ENCODE measurements around the gene BCL7C.
"Not testable (repeated sequence)": the region's sequence is repeated elsewhere in the genome, so short reads cannot be mapped to it uniquely, and the experiment has no call there.

Gene BCL7C

DNA sequence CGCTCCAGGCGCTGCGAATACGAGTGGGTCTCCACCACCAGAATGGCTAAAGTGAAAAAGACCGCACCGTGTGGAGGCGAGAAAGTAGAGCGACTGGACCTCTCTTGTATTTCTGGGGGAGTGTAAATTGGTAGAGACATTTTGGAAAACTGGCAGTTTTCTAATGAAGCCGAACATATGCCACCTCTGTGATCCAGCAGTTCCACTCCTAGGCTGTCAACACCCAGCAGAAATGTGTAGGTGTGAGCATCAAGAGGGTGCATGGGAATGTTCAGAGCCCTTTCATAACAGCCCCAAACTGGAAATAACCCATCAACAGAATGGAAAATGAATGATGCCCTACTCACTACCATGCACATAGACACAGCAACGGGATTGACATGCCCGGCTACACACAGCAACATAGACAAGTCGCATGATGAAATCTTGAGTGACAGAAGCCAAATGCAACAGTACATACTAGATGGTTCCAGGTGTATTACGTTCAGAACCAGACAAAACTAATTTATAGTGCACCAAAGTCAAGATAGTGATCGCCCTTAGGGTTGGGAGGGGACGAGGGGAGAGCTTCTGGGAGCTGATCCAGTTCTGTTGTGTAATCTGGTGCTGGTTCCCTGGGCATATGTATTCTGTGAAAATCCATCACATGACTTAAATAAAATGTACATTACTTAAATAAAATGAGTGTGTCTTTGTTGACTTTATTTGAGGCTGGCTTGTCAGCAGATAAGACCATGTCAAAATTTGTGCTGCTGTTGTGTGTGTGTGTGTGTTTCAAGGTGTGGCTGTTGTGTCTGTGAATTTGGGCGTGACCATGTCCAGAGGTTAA, 877 bp upstream of the BCL7C start:
- no peak for DNase-seq (ENCODE audit: low spot score)

DNA sequence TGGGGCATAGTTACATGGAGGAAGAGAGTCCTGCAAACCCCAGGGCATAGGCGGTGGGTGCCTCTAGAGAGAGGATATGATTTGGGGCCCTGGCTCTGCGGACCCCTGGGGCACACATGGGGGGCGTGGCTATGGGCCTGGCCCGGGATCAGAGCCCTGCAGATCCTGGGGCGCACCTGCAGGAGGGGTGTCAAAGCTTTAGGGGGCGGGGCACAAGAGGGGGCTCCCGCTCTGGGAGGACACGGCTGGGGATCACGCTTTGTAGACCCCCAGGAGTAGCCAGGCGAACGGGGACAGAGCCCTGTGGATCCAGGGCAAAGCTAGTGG, 497 bp downstream of the BCL7C start:
- DNase-seq (ENCODE audit: low spot score) = no peak

DNA sequence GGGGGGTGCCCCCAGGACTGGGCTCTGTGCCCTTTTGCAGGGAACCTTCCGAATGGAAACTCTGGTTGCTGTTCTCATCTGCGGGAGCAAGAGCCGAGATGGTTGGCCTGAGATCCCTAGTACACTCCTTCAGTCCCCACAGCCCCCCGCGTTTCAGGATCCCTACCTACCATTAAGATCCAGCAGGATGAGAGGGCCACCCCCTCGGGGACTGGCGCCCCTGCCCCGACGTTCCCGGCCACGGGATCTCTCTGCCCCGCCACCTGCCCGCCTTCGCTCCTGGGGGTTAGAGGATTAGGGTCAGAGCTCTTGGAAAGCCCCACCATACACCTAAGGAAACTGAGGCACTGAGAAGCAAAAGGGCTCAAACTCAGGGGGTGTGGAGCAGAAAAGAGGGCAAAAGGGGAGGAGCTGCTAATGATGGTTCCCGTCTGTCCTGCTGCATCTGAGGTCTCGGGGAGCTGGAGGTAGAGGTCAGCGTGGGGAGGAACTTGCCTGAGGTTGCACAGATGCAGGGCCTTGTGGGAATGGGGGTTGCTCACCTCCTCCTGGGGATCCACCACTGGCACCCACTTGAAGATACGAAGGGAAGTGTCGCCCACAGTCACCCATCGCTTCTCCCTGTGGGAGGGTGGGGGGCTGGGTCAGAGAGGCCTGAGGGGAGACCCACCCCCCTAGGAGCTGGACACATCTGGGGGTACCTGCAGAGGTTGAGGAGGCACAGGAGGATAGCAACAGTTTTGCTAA, 1.0 kb downstream of the BCL7C start:
- no peak for DNase-seq (ENCODE audit: low spot score)

DNA sequence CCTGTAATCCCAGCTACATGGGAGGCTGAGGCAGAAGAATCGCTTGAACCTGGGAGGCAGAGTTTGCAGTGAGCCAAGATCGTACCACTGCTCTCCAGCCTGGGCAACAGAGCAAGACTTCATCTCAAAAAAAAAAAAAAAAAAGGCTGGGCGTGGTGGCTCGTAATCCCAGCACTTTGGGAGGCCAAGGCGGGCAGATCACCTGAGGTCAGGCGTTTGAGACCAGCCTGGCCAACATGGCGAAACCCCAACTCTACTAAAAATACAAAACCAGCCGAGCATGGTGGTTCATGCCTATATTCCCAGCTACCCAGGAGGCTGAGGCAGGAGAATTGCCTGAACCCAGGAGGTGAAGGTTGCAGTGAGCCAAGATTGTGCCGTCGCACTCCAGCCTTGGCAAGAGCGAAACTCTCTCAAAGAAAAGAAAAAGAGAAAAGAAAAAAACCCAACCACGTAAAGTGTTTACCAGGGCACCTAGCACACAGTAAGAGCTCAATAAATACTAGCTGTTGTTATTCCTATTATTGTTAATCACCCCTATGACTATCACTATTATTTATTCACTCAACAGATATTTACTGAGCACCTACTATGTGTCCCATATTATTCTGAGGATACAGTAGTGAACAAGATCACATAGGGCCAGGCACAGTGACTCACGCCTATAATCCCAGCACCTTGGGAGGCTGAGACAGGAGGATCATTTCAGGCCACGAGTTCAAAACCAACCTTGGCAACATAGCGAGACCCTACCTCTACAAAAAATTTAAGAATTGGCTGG, 2.6 kb downstream of the BCL7C start:
- DNase-seq (ENCODE audit: low spot score) = not testable (repeated sequence)

DNA sequence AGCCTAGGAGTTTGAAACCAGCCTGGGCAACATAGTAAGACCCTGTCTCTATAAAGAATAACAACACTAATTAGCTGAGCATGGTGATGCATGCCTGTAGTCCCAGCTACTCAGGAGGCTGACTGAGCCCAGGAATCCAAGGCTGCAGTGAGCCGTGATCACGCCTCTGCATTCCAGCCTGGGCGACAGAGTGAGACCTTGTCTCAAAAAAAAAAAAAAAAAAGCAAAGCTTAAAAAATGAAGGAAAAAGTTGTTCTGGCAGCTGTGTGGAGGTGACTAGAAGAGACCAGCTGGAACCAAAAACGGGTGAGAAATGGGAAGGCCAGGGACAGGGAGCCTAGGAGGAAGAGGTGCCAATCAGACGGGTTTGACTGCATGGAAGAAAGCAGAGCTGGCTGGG, 4.2 kb downstream of the BCL7C start:
- DNase-seq (ENCODE audit: low spot score) = no peak

DNA sequence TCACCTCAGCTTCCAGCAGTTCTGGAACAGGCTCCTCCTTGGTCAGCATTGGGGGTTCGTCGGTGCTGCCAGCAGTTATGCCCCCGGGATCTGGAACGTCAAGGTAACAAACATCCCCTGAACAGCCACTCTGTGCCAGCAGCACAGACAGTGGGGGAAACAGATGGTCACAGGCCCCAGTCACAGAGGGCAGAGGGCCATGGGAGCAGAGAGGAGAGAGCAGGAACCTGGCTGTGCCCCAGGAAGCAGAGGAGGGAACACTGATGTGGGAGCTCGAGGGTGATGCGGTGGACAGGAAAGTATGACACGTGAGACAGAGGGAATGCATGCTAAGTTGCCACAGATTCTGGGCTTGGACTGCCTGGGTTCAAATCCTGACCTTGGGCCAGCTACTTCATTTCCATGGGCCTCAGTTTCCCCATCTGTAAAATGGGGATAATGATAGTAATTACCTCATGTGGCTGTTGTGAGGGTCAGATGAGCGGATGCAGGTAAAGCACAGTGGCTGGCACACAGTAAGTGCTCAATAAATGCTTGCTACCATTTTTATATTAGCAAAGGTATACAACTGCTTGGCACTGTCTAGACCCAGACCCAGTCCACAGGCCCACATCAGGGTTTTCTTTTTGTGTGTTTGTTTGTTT, 4.9 kb downstream of the BCL7C start:
- no peak for DNase-seq (ENCODE audit: low spot score)

DNA sequence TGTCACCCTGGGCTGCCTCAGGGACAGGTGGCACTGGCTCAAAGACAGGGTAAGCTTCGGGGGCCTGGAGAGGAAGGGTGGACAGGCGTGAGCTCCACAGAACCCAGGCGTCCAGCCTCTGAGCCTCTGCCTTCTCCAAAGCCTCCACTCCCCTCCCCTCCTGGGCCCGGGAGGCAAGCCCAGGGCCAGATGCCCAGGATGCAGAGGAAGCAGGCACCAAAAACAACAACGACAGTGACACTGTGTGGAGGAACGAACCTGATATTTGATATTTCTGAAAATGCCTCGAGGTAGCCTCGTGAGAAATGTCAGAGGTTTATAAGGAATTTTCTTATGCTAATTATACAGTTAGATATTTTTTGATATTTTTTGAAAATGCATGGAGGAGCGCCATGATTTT, 6.0 kb downstream of the BCL7C start:
- DNase-seq (ENCODE audit: low spot score) = no peak

DNA sequence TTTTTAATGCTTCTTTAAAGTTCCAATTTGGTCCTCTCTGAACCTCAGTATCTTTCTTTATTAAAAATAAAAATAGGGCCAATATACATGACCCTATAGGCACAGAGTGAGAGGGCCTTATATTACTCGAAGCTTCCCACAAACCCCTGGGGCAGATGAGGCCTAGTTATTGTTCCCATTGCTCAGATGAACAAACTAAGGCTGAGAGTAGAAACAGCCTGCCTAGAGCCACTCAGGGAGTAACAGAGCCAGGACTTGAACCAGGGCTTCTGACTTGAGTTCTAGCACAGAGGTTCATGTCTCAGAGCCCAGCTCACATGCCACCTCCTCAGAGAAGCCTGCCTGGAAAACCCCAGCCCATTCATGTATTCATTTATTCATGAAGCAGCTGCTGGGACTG, 7.7 kb downstream of the BCL7C start:
- DNase-seq (ENCODE audit: low spot score) = no peak

DNA sequence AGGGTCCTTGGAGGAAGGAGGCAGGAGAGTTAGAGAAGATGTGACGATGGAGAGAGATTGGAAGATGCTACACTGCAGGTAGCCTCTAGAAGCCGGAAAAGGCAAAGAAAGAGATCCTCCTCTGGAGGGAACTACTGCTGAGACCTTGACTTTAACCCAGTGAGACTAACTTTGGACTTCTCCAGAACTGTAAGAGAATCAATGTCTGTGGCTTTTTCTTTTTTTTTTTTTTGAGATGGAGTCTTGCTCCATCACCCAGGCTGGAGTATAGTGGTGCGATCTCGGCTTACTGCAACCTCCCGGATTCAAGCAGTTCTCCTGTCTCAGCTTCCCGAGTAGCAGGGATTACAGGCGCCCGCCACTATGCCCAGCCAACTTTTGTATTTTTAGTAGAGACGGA, 8.7 kb downstream of the BCL7C start:
- DNase-seq (ENCODE audit: low spot score) = no peak

DNA sequence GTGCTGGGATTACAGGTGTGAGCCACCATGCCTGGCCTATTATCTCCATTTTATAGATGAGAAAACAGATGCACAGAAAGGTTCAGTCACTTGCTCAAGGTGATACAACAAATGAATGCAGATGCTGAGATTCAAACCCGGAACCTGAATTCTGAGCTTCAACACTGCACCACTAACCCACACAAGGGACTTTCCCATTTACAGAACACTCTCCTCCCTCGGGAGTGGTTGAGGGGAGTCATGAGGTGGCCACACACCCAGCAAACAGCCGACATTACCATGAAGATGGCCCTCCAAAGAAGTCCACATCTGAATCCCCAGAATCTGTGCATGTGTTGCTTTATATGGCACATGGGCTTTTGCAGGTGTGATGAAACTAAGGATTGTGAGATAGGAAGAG, 9.1 kb downstream of the BCL7C start:
- no peak for DNase-seq (ENCODE audit: low spot score)

DNA sequence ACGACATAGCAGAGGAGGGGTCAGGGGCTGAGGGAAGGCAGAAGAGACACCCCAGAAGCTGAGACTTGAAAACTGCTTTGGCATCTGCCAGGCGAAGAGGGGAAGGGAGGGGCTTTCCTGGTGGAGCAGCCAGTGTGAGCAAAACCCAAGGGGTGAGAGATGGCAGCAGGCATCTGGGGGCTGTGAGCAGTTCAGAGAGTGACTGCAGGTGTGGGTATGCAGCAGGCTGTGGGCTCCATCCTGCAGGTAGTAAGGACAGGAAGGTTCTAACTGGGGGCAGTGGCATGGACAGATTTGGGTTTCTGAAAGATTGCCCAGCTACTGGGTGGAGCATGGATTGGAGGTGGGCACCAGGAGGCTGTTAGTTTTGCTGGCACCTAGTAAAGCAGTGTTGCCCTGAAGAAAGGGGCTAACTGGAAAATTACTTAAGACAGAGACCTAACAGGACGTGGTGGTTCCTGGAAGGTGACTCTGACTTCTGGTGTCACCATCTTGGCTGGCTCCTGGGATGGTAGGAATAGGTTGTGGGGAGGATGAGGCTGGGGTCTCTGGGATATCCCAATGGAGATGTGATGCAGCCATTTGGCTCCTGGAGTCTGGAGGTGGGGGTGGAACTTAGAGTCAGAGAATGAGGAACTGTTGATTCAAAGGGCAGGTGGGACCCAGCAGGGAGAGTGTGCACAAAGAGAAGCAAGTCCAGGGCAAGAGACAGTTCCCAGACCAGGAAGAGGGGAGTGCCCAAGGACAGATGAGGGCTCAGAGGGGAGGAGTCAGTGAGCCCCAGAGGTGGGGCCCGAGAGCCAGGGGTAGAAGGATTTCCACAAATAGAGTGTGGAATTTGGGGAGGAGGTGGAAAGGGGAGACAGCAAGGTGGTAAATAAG, 11.2 kb downstream of the BCL7C start:
- DNase-seq (ENCODE audit: low spot score) = no peak

DNA sequence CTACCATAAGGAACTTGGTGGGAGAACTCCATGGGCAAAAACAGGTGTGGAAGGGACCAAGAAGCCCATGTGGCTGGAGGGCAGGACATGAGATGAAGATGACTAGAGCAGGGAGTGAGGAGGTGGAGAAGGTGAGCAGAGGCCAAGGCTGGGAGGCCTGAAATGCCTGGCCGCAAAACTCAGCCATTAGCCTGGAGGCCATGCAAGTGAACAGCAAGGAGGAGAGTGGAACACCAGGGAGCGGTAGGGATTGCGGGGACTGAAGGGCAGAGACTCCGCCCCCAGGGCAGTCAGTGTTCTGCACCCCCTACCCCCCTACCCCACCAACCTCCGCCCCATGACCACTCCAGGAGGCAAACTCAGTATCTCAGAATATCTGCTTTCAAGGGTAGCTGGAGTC, 17.0 kb downstream of the BCL7C start:
- no peak for DNase-seq (ENCODE audit: low spot score)

DNA sequence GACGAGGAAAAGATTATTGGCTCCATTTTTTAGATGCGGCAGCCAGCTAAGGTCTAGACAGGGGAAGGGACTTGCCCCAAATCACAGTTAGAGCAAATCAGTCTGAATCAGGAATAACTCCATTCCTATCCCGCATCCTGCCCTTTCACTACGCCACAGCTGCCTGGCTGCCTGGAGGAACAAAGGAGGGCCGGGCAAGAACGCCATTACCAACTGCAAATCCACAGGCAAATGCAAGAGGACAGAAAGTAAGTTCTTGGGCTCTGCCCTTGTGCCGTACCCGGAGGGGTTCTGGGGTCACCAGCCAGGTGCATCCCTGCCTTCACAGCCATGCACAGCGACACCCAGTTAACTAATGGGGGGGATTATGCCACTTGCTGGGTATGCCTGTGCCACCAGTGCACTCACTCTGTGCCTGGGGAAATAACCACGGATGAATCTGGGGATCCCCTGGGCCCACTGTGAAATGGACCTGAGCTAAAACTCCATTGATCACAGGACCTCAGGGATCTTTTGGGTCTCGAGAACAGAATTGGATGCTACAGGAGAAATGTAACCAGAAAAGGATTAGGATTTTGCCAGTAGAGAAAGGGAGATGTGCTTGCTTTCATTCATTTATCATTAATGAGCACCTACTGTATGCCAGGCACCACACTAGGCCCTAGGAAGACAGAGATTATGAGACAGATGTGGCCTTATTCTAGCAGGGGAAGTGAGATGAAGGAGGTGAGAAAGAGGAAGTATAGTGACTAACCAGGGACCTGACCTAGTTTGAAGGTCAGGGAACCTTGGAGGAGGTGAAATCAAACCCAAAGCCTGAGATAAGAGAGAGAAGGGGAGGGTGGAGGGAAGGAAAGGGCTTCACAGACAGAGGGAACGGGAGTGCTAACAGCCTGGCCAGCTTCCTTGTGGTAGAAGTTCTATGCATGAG, 17.7 kb downstream of the BCL7C start:
- DNase-seq (ENCODE audit: low spot score) = peak; percentile 22

DNA sequence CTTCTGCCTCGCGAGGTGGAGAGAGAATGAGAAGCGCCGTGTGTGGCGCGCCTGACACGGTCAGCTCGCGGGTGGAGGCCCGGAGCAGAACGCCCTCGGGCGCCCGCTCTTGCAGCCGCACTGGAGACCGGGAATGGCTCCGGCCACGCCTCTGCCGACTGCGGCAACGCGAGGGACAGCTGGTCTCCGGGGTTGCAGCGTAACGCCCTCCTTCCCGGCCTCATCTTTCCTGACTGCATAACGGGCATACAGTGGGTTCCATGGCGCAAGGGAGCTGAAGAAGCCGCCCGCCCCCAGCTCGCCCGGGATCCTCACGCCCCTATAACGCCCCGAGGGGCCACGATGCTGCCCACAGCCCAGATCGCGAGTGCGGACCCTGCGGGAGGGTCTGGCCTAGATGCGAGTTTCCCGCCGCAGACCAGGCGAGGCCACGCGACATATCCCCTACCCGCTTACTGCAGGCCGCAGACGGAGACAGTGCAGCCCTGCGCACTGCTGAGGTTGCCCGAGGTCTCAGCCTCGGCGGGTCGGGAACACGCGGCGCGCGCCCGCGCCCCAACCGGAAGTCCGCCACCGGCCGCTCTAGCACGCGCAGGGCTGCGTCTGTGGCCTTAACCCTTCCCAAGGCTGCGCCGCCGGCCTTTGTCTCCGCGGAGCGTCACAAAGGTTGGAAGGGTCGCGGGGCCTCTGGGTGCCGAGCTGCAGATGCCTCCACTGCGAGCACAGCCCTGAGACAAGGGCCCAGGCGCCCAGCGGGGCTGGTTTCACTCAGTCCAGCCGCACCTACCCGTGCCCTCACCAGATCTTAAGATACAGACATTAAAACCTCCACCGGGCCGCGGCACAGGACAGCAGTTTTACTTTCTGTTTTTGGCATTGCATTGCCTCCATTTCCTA, 18.8 kb downstream of the BCL7C start:
- peak; percentile 90 for DNase-seq (ENCODE audit: low spot score)

DNA sequence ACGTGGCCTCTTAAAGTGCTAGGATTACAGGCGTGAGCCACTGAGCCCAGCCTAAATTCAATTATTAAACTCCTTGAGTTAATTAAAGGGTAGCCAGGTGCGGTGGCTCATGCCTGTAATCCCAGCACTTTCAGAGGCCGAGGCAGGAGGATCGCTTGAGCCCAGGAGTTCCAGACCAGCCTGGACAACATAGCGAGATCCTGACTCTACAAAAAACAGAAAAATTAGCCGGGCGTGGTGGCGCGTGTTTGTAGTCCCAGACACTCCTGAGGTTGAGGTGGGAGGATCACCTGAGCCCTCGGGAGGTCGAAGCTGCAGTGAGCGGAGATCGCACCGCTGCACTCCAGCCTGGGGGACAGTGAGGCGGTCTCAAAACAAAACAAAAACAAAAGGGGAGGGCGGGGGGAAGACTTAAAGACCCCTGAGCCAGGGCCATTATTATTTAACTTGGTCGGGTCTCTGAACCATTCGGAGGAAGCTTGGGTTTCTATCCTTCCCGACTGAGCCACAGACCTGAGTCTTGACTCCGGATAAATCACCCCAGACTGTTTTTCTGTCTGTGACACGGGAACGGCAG, 19.5 kb downstream of the BCL7C start:
- no peak for DNase-seq (ENCODE audit: low spot score)

DNA sequence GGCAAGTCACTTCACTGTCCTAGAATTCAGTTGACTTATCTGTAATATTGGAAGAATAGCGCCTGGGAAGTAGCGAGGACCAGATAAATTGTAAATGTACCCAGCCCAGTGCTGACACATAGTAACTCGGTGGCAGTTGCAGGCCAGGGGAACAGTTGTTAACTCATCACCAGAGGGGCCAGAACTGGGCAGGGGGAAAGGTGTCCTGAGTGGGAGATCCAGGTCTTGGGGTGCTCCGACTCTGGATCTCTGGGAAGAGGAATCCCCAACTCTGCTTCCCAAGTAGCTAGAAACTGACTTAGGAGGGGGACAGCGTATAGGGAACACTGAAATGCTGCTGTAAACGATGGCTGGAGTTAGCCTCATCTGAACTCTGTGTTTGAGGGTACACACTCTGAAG, 23.0 kb downstream of the BCL7C start:
- DNase-seq (ENCODE audit: low spot score) = no peak

DNA sequence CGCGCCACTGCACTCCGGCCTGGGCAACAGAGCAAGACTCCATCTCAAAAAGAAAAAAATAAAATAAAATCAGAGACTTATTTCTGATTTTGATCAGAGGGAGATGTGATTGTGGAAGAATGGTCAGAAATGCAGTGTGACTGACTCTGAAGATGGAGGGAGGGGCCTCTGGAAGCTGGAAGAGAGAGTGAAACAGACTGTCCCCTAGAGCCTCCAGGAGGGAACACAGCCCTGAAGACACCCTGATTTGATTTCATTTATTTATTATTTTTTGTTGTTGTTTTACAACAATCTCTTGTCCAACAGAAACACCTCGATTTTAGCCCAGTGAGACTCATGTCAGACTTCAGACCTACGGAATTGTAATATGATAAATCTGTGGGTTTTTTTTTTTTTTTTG, 26.1 kb downstream of the BCL7C start:
- peak; percentile 31 for DNase-seq (ENCODE audit: low spot score)

DNA sequence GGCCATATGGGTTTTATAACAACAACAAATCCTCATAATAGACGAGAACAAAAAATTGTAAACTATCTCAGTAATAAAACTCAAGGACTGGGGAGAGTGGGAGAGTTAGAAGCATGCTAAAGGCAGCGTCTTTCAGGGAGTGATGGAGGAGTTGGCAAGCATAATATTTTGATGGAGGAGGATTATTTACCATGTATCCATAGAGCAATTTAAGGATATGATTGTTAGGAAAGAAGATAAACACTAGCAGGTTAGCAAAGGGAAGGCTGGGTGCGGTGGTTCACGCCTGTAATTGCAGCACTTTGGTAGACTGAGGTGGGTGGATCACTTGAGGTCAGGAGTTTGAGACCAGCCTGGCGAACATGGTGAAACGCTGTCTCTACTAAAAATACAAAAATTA, 27.8 kb downstream of the BCL7C start:
- DNase-seq (ENCODE audit: low spot score) = no peak

DNA sequence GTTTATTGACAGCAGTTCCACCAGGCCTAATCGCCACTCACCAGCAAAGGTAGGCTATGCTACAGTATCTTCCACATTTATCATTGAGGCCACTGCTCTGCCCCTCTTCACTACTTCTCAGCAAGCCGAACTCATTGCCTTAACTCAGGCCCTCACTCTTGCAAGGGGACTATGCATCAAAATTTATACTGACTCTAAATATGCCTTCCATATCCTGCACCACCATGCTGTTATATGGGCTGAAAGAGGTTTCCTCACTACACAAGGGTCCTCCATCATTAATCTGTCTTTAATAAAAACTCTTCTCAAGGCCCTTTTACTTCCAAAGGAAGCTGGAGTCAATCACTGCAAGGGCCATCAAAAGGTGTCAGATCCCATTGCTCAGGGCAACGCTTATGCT, 30.7 kb downstream of the BCL7C start:
- DNase-seq (ENCODE audit: low spot score) = not testable (repeated sequence)

Measured in AG08395 (cell line).